ENCODE results near the gene RBM10.

Gene RBM10

DNA sequence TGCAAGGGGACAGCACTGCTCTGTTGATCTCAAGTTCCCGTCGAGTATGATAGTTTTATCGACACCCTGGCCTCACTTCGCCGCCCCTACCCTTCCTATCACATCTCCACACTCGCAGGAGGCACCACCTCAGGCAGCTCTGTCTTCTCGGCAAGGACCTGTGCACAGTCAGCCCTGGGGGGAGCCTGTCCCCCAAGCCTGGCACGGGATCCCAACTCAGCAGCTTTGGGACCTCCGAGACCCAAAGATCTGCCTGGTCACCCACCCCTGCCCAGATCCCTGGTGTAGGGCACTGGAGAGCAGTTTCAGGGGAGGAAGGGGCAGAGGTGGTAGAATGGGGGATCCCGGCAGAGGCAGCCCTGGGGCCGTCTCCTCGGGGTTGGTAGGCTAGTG, 30.6 kb downstream of the RBM10 start:
- DNase-seq (ENCODE audit: low read depth in 2 of 2) = no peak

DNA sequence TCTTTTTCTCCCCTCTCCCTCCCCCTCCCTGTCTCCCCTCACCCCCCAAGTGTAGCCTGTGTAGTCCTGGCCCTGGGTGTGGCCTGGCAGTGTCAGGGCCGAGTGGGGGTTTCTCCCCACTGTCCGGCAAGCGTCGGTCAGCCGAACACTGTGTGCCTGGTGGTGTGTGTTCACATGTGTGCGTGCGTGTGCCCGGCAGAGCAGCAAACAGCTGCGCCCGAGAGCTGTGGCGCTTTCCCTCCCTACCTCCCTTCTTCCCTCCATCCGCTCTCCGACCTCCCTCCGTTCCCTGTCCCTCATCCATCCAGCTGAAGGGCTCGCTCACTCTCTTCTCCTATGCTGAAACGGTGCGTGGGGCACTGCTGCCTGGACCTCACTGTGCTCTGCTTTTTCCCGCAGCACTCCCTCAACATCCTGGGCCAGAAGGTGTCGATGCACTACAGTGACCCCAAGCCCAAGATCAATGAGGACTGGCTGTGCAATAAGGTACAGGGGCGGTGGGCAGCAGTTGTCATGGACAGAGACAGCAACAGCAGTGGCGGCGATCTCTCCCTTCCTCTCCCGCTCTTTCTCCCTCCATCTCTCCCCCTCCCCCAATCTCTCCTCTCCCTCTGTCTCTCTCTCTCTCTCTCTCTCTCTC, 31.2 kb downstream of the RBM10 start:
- DNase-seq (ENCODE audit: low read depth in 2 of 2) = no peak

GRCh38 chrX:47177079-47177478, 32.1 kb downstream of the RBM10 start:
- no peak for DNase-seq (ENCODE audit: low read depth in 2 of 2)

GRCh38 chrX:47178337-47178736, 33.3 kb downstream of the RBM10 start:
- DNase-seq (ENCODE audit: low read depth in 2 of 2) = no peak

DNA sequence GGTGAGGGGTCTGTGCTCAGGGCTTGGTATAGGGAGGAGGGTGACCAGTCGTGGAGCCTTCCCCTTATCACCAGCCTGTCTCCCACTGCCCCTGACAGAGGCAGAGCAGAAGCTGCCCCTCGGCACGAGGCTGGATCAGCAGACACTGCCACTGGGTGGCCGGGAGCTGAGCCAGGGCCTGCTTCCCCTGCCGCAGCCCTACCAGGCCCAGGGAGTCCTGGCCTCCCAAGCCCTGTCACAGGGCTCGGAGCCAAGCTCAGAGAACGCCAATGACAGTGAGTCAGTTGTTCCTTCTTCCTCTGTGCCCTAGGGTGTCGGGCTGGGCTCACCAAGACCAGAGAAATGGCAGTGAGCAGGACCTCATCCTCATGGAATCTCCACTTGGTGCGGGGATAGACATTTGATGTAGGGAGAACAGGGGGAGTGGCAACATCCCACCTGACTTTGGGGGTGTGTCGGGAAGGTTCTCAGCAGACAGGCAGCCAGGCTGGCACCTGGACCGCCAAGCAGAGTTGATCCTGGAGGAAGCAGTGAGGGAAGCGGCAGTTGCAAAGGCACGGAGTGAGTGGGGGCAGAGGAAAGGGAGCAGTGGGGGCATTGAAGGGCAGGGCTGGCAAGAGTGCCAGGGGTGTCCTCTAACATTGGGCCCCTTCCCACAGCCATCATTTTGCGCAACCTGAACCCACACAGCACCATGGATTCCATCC, 34.4 kb downstream of the RBM10 start:
- no peak for DNase-seq (ENCODE audit: low read depth in 2 of 2)

DNA sequence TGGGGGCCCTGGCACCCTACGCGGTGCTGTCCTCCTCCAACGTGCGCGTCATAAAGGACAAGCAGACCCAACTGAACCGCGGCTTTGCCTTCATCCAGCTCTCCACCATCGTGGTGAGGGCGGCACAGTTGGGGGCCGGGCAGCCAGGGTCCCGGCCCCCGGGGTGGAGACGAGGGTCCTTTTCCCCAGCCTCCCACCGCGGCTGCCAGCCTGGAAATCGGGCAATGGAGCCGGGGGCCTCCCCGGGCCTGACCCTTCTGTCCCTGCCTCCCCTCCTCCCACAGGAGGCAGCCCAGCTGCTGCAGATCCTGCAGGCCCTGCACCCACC, 34.9 kb downstream of the RBM10 start:
- no peak for DNase-seq (ENCODE audit: low read depth in 2 of 2)

GRCh38 chrX:47180346-47180745, 35.3 kb downstream of the RBM10 start:
- no peak for DNase-seq (ENCODE audit: low read depth in 2 of 2)

DNA sequence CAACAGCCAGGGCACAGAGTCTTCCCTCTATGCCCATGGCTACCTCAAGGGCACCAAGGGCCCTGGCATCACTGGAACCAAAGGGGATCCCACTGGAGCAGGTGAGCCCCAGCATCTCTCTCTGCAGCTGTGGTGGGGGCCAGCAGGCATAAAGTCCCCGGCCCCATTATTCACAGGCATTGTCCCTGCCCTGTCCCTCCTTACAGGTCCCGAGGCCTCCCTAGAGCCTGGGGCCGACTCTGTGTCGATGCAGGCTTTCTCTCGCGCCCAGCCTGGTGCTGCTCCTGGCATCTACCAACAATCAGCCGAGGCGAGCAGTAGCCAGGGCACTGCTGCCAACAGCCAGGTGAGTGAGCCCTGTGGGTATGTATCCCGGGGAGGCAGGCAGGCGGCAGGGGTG, 36.3 kb downstream of the RBM10 start:
- no peak for DNase-seq (ENCODE audit: low read depth in 2 of 2)

DNA sequence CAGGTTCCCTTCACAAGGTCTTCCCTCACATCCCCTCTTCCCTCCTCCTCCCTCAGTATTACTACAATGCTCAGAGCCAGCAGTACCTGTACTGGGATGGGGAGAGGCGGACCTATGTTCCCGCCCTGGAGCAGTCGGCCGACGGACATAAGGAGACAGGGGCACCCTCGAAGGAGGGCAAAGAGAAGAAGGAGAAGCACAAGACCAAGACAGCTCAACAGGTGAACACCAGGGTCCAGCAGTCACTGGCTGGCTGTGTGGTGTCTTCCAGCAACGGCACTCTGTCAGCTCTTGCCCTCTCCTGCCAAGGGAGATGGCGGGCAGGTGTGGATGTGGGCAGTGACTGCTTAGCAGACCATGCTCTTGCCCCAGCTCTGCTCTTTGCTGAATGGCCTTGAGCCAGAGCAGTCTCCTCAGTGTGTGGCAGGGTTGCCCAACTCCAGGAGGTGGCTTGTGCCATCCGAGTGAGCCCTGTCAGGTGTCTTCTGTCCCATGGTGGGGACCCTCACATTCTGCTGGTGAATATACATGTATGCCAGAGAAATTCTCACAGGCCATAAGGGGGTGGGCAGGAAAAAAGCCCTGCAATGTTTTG, 37.2 kb downstream of the RBM10 start:
- DNase-seq (ENCODE audit: low read depth in 2 of 2) = no peak

DNA sequence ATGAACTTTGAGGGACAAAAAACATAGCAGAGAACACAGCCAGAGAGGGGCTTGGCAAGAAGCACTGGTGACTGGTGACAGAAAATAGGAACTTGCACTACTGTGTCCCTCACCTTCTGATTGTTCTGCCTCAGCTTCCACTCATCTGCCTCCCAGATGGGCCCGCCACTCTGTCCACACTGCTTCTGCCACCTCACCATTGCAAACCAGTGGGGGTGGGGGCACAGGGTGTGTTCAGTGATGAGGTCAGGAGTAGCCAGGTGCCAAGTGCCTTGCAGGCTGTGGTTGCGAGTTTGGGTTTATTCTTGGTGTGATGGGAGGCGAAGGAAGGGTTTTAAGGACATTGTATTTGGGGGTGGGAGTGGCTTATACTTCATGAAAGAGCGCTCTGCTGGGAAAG, 39.5 kb downstream of the RBM10 start:
- DNase-seq (ENCODE audit: low read depth in 2 of 2) = no peak

DNA sequence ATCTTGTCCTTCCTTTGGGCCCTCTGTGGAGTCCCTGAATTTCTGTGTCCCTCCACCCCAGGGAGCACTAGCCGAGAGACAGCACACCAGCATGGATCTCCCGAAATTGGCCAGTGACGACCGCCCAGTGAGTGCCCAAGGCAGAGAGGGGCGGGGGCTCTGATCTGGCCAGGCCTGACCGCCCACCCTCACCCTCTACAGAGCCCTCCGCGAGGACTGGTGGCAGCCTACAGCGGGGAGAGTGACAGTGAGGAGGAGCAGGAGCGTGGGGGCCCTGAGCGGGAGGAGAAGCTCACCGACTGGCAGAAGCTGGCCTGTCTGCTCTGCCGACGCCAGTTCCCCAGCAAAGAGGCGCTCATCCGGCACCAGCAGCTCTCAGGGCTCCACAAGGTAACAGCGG, 40.2 kb downstream of the RBM10 start:
- DNase-seq (ENCODE audit: low read depth in 2 of 2) = no peak

GRCh38 chrX:47186096-47186740, 41.2 kb downstream of the RBM10 start:
- no peak for DNase-seq (ENCODE audit: low read depth in 2 of 2)

DNA sequence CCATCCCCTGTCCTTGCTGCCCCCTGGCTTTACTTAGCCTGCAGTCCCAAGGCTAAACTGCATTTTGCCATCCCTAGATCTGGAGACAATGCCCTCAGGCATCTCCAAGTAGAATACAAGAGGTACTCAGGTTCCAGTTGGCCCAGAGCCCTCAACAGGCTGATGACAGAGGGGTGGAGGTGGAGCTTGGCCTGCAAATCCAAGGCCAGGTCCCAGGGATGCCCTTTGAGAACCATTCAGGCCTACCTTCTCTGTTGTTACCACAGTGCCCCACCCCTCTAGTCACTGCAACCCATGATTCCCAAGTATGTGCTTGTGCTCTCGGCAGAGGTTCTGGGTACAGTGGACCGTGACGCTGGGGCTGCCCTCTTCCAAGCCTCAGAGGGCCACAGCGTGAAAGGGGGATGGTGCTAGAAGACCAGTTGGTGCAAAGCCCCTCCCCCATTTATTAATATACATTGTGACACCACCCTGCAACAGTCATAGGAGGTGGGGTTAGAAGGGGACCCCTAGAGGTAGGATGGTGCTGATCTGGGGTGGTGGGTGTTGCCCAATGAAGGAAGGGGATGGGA, 42.2 kb downstream of the RBM10 start:
- no peak for DNase-seq (ENCODE audit: low read depth in 2 of 2)

DNA sequence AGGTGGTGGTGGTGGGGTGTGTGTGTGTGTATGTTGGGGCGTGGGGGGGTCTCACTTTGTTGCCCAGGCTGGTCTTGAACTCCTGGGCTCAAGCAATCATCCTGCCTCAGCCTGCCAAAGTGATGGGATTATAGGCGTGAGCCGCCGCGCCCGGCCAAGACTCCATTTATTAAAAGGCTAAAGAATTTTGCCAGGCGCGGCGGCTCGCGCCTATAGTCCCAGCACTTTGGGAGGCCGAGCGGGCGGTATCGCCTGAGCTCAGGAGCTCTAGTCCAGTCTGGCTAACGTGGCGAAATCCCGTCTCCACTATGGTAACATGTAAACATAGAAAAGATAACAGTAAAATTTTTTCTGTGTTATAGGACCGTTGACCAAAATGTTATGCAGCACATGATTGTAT, 44.9 kb downstream of the RBM10 start:
- DNase-seq (ENCODE audit: low read depth in 2 of 2) = no peak

DNA sequence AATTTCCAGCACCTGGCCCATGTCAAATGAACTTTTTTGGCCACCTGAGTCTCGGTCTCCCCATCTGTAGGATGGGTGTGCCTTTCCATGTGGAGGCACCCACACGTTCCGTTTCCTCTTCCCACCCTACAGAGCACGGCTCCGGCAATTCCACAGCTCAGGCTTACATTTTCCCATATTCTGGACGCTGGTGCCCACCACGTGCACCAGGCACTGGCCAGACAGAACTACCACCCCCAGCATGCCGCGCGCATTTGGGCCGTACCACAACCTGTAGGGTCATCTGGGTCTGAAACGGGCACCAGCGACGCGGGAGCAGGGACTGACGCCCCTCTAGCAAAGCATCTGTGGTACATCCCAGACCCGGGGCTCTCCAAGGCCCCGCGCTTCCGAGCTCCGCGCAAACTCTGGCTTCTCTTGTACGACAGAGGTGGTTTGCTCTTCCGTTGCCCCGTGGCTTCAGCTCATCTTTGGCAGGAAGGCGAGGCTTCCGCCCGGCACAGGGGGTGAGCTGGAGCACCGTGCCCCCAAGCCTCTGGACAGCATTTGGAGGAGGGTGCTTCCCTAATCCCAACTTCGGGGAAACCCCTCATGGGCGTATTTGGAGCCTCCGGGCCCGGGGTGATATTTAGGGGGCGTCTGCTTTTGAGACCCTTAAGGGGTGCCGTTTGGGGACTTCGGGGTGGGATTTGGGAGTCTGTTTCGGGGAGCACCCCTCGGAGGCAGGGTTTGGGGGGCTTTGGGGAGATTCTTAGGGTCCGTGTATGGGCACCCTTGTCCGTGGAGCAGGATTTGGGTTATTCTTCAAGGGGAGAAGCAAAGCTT, 45.6 kb downstream of the RBM10 start:
- peak; percentile 58 to 74 for DNase-seq (ENCODE audit: low read depth in 2 of 2)

DNA sequence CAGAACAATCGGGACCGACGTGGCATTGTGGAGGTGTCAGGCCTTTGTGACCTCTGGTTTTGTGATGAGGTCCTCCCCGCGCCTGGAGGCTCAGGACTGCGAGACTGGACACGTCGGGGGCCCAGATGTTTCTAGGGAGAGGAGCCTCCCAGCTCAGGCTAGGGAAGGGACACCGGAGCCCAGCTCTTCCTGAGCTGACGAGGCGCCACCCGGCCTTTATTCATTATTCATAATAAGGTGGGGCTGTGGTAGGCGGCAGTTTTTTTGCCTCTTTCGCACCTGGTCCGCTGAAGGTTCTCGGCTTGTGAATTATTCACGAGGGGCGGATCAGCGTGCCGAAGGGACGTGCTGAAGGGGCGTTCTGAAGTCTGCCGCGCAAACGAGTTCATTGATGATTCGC, 46.3 kb downstream of the RBM10 start:
- DNase-seq (ENCODE audit: low read depth in 2 of 2) = peak; percentile 24 to 26

- no peak for DNase-seq (ENCODE audit: low read depth in 2 of 2)
Measured at GRCh38 chrX:47191806-47192401, 46.9 kb downstream of the RBM10 start.

DNA sequence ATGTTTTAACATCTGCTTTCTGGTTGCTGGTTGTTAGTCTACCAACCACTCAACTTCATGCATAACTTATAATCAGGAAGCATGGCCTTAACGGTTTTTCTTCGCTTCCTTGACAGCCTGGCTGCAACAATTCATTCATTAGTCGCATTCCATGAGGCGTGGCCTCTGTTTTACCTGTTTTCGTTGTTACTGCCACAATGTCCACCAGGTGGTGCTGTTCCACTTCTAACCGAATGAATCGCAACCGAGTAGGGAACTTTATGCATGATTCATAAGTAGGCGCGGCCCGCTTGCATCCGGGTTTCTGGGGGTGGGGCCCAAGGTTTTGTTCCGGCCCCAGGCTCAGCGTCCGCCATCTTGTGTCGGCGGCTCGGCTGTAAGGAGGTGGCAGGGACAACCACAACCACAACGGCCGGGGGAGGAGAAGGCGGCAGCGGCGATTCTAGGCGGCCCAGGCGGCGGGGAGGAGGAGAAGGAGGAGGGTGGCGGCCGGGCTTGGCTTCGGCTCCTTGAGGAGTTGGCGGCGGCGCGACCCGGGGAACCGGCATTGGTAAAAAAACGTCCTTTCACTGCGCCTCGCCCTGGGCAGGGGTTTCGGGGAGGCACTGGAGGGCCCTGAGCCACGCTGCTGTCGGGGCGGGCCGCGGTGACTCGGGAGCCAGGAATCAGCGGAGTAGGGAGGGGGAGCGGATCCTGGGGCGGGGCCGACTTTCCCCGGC, 48.6 kb downstream of the RBM10 start, which contains the start of gene UBA1:
TSS of gene UBA1 (plus strand) at position 355 of the 719 bp plus-strand sequence. CDS start 4,974 bp downstream, outside the sequence.
- peak; percentile 84 to 96 for DNase-seq (ENCODE audit: low read depth in 2 of 2)

GRCh38 chrX:47194194-47194787, 49.3 kb downstream of the RBM10 start:
- no peak for DNase-seq (ENCODE audit: low read depth in 2 of 2)

GRCh38 chrX:47196098-47196497, 51.1 kb downstream of the RBM10 start:
- no peak for DNase-seq (ENCODE audit: low read depth in 2 of 2)

Measured in activated CD8-positive, alpha-beta memory T cell treated with anti-CD3 and anti-CD28 coated beads for 4 hours (primary cell).